ENCODE data around the gene RPL7L1. TPM values are rescaled to one million over a fixed set of nuclear protein-coding genes. Genes with fewer than 3 reads are reported as not detected.
"Not testable (repeated sequence)": the region's sequence is repeated elsewhere in the genome, so short reads cannot be mapped to it uniquely, and the experiment has no call there.

Gene RPL7L1
- 174 and 187 TPM in 2 replicates for total RNA-seq (2014; rRNA removed; shearing (Covaris generic))

DNA sequence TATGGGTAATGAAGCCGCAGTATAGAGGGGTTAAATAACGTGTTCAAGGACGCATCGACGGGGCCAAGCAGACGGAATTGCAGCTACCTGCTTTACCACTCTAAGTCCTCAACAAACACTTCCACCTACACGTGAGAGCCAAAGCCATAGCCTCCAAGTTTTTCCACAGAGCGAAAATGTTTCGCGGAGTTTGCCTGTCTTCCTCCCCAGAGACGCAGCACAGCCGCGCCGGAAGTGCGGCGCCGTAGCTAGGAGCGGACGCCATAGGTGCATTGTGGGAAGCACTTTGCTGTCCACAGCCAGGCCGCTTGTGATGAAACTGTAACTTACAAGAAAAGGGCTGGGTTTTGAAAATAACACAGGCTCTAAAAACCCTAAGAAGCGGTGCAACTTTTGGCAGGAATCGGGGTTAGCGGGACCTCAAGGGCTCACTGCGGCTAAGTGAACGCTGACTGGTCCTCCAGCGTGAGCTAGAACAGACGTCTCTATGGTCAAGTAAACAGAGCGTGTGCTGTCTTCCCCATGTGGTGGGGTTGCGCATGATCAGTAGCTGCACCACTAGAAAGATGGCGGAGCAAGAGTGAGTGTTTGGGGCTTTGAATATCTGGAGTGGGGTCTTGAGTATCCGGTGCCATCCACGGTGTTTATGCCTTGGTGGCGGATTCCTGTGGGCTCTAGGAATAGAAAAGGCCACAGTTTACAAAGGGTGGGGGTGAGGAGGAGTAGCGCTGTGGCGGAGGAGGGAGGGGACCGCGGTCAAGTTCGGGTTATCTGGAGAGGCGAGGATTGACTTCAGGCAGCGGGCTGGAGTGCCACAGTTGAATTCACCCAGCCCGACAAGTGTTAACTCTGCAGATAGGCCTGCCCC, at the start of gene RPL7L1:
RPL7L1 (plus strand) TSS at position 245 of the 868 bp plus-strand sequence; CDS start at position 540, 295 bp downstream.
- peak; percentile 92 for DNase-seq (ENCODE audit: low read depth)

GRCh38 chr6:42831237-42831636, 48.2 kb upstream of the RPL7L1 start:
- DNase-seq (ENCODE audit: low read depth), result peak; percentile 56

GRCh38 chr6:42834056-42834455, 45.4 kb upstream of the RPL7L1 start:
- DNase-seq (ENCODE audit: low read depth), result no peak

- DNase-seq (ENCODE audit: low read depth), result no peak
Measured at GRCh38 chr6:42841844-42842584, 37.4 kb upstream of the RPL7L1 start.

DNA sequence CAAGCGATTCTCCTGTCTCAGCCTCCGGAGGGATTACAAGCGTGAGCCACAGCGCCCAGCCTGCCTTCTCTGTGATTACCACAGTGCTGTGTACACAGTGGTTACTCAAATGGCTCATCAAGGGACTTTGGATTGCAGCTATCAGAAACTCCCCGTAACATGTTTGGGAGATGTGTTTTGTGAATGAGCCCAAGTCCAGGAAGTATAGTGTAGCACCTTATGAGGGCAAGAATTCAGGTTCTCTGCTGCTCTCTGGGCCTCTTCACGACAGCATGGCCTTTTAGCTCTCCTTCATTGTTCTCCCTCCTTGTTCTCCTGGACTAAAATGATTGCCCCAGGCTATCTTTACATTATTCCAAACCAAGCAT, 34.1 kb upstream of the RPL7L1 start:
- no peak for DNase-seq (ENCODE audit: low read depth)

DNA sequence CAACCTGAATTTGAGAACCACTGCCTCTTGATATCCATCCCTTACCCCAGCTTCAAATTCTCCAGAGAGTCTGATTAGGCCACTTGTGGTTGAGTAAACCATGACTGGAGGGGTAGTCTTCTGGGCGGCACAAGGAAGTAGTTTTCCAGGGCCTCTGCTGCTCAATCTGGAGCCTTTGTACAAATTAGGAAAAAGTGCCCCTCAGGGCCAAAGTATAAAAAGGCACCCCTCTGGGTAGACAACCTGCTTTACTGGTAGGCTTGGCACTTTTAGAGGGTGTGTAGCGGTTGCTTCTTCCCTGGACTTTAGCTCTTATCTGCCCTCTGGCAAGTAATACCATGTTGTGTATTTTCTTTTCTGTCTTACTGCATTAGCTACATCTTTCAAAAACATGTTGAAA, 32.9 kb upstream of the RPL7L1 start:
- no peak for DNase-seq (ENCODE audit: low read depth)

- no peak for DNase-seq (ENCODE audit: low read depth)
Measured at GRCh38 chr6:42848700-42849099, 30.7 kb upstream of the RPL7L1 start.

DNA sequence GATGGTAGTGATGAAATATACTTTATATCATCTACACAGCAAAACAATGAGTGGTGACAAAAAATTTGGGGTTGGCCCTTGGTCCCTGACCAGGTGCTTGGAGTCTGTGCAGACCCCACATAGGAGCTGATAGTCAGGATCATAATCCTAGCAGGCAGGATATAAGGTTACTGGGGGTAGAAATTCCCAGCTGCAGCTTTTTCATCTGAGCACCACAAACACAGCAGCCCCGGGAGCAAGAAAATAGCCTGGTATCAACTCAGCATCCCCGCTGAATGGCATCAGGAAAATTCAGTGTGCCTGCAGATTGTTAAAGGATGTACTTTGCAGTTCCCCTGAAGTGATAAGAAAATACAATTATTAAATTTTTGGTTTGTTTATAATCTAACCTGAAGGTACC, 27.8 kb upstream of the RPL7L1 start:
- no peak for DNase-seq (ENCODE audit: low read depth)

DNA sequence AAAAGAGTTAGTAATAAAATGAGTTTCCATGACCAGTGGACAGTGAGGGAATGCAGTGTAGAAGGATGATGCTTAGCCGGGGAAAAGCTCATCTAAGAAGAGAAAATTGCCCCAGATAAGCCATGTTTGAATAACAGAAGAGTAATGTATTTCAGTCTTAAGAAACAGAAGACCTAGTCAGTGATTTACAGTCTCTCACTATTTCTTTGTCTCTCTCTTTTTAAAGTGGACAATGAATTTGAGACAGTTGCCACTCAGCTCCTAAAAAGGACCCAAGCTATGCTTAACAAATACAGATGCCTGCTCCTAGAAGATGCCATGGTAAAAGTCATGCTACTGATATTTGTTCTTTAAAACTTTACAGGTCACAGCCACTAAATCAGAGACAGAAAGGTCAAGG, 19.4 kb upstream of the RPL7L1 start:
- no peak for DNase-seq (ENCODE audit: low read depth)

DNA sequence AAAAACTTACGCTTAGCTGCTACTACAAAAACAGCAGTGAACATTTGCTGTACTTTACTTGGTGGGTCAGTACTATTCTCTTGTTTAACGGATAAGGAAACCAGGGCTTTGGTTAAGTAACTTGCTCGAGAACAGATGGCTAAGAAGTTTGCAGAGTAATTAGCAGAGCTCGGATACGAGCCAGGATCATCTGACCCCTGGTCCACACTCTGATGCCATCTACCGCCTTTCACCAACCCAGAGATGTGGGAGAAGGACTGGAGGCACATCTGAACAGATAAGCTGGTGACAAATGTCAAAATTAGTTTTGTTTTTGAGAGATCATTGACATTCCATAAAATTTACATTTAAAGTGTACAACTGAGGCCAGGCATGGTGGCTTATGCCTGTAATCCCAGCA, 18.9 kb upstream of the RPL7L1 start:
- DNase-seq (ENCODE audit: low read depth), result no peak

DNA sequence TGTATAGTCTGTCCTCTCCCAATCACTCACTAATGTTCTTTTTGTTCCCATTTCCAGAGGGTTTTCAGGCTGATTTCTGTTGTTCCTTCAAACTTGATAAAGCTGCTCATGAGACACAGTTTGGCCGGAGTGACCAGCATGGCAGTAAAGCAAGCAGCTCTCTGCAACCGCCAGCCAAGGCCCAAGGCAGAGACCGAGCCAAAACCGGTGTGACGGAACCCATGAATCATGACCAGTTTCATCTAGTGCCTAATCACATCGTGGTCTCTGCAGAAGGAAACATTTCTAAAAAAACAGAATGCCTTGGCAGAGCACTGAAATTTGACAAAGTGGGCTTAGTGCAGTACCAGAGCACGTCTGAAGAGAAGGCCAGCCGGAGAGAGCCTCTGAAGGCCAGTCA, 14.8 kb upstream of the RPL7L1 start:
- no peak for DNase-seq (ENCODE audit: low read depth)

DNA sequence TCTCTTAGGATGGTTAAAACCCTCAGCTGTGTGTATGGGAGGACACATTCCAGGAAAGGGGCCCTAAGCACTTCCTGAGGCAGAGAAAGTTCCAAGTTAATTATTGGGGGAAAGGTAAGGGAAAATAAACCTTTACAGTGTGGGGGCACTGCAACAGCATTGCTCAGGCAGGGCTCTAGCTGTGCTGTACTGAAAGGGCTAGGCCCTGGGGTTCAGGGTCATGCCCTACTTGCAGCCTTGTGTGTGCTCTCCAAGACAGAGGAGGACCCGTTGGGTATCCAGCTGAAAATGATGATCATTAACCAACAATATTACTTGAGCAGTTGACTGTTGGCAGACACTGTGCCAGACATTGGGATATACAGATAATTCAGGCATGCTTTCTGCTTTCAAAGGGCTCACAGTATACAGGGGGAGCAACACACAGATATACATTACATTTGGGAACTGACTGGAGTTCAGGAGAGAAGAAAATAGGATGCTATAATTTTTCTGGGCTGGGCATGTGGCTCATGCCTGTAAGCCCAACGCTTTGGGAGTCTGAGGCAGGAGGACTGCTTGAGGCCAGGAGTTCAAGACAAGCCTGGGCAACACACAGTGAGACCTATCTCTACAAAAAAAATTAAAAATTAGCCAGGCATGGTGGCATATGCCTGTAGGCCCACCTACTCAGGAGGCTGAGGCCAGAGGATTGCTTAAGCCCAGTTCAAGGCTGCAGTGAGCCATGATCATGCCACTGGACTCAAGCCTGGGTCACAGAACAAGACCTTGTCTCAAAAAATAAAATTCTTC, 9.1 kb upstream of the RPL7L1 start:
- no peak for DNase-seq (ENCODE audit: low read depth)

DNA sequence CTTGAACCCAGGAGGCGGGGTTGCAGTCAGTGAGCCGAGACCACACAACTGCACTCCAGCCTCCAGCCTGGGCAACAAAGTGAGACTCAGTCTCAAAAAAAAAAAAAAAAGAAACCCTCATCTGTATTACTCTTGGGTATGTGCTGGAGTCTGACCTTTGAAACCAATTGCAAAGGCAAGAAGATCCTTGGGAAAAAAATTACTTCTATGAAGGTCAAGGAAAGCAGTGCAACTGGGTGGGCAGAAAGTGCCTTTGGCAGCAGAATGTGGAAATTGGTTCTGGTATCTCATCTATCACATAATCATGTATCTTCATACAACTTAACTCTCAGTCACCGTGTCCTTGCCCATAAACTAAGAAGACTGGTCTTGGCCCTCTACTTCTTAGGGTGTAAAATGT, 7.7 kb upstream of the RPL7L1 start:
- no peak for DNase-seq (ENCODE audit: low read depth)

- DNase-seq (ENCODE audit: low read depth), result no peak
Measured at GRCh38 chr6:42873313-42873712, 6.1 kb upstream of the RPL7L1 start.

- no peak for DNase-seq (ENCODE audit: low read depth)
Measured at GRCh38 chr6:42877695-42878094, 1.7 kb upstream of the RPL7L1 start.

GRCh38 chr6:42880240-42880817, 913 bp downstream of the RPL7L1 start:
- not testable (repeated sequence) for DNase-seq (ENCODE audit: low read depth)

DNA sequence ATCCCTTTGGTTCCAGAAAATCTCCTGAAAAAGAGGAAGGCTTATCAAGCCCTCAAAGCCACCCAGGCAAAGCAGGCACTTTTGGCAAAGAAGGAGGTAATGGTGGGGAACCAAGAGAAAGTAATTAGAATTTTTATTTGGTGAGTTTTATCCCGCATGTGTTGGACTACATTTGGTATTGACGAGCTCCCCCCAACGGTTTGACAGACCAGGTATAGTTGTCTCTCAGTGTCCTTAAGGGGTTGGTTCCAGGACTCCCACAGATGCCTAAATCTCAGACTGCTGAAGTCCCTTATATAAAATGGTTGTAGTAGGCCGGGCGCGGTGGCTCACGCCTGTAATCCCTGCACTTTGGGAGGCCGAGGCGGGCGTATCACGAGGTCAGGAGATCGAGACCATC, 1.5 kb downstream of the RPL7L1 start:
- not testable (repeated sequence) for DNase-seq (ENCODE audit: low read depth)

GRCh38 chr6:42885702-42886101, 6.3 kb downstream of the RPL7L1 start:
- no peak for DNase-seq (ENCODE audit: low read depth)

DNA sequence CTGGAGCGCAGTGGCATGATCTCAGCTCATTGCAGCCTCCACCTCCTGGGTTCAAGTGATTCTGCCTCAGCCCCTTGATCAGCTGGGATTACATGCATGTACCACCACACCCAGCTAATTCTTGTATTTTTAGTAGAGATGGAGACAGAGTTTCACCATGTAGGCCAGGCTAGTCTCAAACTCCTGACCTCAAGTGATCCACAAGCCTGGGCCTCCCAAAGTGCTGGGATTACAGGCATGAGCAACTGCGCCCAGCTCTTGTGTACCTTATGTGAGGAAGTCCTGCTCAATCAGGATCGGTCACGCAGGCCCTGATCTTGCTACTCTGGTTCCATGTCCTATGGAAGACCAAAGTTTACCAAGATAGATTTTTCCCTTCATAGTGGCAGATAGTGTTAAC, 8.8 kb downstream of the RPL7L1 start:
- not testable (repeated sequence) for DNase-seq (ENCODE audit: low read depth)

GRCh38 chr6:42889815-42890214, 10.4 kb downstream of the RPL7L1 start:
- DNase-seq (ENCODE audit: low read depth), result no peak

DNA sequence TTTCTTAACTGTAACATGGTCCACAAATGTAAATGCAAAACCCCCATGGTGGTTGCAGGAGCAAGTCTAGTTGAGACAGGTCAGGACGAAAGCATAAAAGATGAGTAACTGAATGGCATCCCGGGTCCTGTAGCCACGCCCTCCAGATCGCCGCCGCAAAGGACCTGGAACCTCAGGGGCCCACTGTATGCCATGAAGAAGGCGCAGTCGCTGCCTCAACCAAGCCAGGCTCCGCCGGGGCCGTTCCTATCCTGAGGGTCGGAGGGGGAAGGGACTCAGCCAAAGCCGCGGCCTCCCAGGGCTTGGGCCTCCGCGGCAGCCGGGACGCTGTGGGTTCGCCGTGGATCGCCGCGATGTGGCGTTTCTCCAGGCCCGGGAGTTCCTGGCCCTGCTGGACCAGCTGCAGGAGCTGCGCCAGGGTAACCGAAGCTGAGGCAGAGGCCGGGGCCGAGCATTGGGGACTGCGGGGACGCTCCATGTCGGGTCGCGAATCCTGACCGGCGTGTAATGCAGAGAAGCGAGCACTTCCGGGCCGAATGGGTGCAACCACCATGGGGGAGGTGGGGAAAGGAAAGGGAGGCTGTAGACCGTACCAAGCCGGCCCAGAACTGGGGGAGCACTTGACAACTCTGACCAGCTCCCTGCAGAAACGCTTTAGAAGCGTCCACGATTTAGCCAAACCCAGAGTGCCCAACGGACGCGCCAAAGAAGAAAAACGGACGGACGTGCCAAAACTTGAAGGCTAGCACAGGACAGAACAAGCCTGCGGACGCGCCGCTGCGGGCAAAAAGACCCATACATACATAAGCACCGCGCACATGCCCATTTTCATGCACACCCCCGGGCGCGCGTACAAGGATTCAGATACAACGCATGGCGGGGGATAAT, 11.1 kb downstream of the RPL7L1 start:
- DNase-seq (ENCODE audit: low read depth), result peak; percentile 97

Measured in M059J (cell line).